Myocyte (in vitro differentiated cells): ENCODE data around the gene AHI1. TPM values are rescaled to one million over a fixed set of nuclear protein-coding genes. Genes with fewer than 3 reads are reported as not detected.

Experiments used
- DNase-seq: peaks from one replicate; pipeline ENCODE4 v3.0.0-alpha.2; 2012; ENCODE audit warnings: low read depth
- microRNA-seq: library from miRNA; unstranded; fragments of <30 nt; microRNA quantifications from one replicate; pipeline ENCODE4, GENCODE V29; 2016
- total RNA-seq: library from RNA; depleted of rRNA; stranded (reverse); fragments of >200 nt; gene quantifications from 2 replicates; pipeline ENCODE4 v1.2.3, GENCODE V29; 2014

AHI1 gene
- total RNA-seq, 1 donor from 2014 or later, result 25.2 TPM

GRCh38 chr6:135236319-135236718 lies 261.2 kb downstream of the AHI1 start:
- DNase-seq, result no peak

- DNase-seq, result no peak
These were observed 261.8 kb downstream of the AHI1 start for GRCh38 chr6:135235716-135236115.

GRCh38 chr6:135234492-135234780 lies 263.1 kb downstream of the AHI1 start:
- DNase-seq, result no peak

GRCh38 chr6:135233686-135234491 lies 263.7 kb downstream of the AHI1 start:
- DNase-seq, result peak; percentile 58

Small RNAs within 50 kb of the gene (microRNA-seq; reads per million reads assigned to microRNA genes)
- gene MIR548A2, result not detected
